Sigmoid colon (tissue), 7 donors: ENCODE results near the gene UBL4A. TPM values are rescaled to one million over a fixed set of nuclear protein-coding genes. Genes with fewer than 3 reads are reported as not detected.

Experiments
- DNase-seq: peaks from one replicate; pipeline ENCODE4 v3.0.0-alpha.2; 2019
- H3K27ac ChIP-seq, 4 donors: fragments of 200-600 bp; sonication (generic); one replicate each; pipeline ENCODE4 v1.5.1; 2016 to 2019; ENCODE audit warnings: mild to moderate bottlenecking in 1 of 4
- H3K27me3 ChIP-seq, 3 donors: fragments of 200-600 bp; sonication (generic); one replicate each; pipeline ENCODE4 v1.5.1; 2019; ENCODE audit warnings: mild to moderate bottlenecking in 1 of 3
- H3K36me3 ChIP-seq, 4 donors: fragments of 200-600 bp; sonication (generic); one replicate each; pipeline ENCODE4 v1.5.1; 2016 to 2019
- H3K4me1 ChIP-seq, 4 donors: fragments of 200-600 bp; sonication (generic); one replicate each; pipeline ENCODE4 v1.5.1; 2017 to 2019
- H3K4me3 ChIP-seq, 4 donors: fragments of 200-600 bp; sonication (generic); one replicate each; pipeline ENCODE4 v1.5.1; 2017 to 2019; ENCODE audit warnings: mild to moderate bottlenecking in 2 of 4, moderate library complexity in 1 of 4
- H3K9me3 ChIP-seq, 4 donors: fragments of 200-600 bp in 3 of 4; sonication (generic) in 3 of 4; one replicate each; pipeline versions ENCODE4 v1.5.1 to v1.6.1; 2013 to 2019
- EP300 ChIP-seq, 4 donors: sonication (generic); formaldehyde crosslinking; IDR thresholded peaks; one replicate each; pipeline ENCODE4 v1.6.1; 2017; ENCODE audit warnings: antibody characterized with exemption in 4 of 4
- POLR2A ChIP-seq, 2 donors: fragments of 450-650 bp; IDR thresholded peaks; one replicate each; pipeline ENCODE4 v1.6.1; 2016; ENCODE audit warnings: antibody characterized with exemption in 2 of 2, mild to moderate bottlenecking in 2 of 2, moderate library complexity in 2 of 2
- POLR2AphosphoS5 ChIP-seq, 4 donors: sonication (generic); formaldehyde crosslinking; IDR thresholded peaks; one replicate each; pipeline ENCODE4 v1.6.1; 2017; ENCODE audit warnings: antibody characterized with exemption in 4 of 4
- WGBS, 2 donors: extraction: QIAGEN DNeasy Blood & Tissue Kit; methylation state at CpG; one replicate each; pipeline ENCODE4 v1.1.7; 2013; 5-methylcytosine and 5-hydroxymethylcytosine counted together
- intact Hi-C: fragments of 100-400 bp; cut with DNase I; formaldehyde crosslinking; loops from one replicate; pipeline ENCODE4 v1.15.1; 2023
- polyA plus RNA-seq, 3 donors: library from polyadenylated mRNA; stranded (reverse); fragments of 200-250 nt; gene quantifications; one replicate each; pipeline ENCODE4 v1.2.3, GENCODE V29; 2013
- total RNA-seq, 4 donors: library from RNA; depleted of rRNA; stranded (reverse); fragments of >200 nt; gene quantifications; one replicate each; pipeline ENCODE4 v1.1.0, GENCODE V29; 2016
- TF ChIP-seq, protein P1 (sequence below), 4 experiments: fragments of 450-650 bp in 3 of 4; fragments of 200-600 bp in 1 of 4; IDR thresholded peaks; one replicate each; pipeline ENCODE4 v1.5.1; 2016 to 2019; ENCODE audit warnings: antibody characterized with exemption in 4 of 4, mild to moderate bottlenecking in 3 of 4, moderate library complexity in 2 of 4
- donor health status: healthy with polysubstance abuse.
- donor health status: Bipolar disorder and iron deficiency.
- donor health status: healthy.

UBL4A gene
- total and polyA plus RNA-seq, 7 donors = 31.6 to 51.0 (median 40.2) TPM

DNA sequence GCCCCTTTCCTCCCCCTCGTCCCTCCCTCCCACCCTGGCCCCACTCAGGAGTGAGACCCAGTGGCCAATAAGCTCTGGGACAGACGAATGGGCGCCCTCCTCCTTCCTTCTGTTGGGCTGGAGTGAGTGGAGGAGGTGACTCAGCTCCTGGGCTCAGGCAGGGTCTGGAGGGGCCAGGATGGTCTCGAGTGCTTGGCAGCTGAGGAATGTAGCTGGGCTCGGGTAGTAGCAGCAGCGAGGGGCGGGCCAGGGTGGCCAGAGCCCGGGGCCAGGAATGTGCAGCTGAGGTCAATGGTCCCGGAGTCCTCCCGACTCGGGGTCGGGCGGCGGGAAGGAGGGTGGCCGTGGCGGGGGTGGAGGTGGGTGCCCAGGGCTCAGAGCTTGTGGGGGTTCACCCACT lies 45.2 kb upstream of the UBL4A start:
- H3K27ac ChIP-seq = peak overlapping the region in 1 of 4 donors; percentile 30
- peaks cover 0 to 15% (median 8%) of the 10 kb centered on the region in 4 donors for H3K4me1 ChIP-seq
- no peaks in the 10 kb centered on the region for H3K9me3 ChIP-seq
- WGBS, 2 donors = 84% methylated on average over 16 of the region's 16 CpGs
- H3K27me3 ChIP-seq = no peaks in the 10 kb centered on the region
- TF ChIP-seq, protein P1, sequence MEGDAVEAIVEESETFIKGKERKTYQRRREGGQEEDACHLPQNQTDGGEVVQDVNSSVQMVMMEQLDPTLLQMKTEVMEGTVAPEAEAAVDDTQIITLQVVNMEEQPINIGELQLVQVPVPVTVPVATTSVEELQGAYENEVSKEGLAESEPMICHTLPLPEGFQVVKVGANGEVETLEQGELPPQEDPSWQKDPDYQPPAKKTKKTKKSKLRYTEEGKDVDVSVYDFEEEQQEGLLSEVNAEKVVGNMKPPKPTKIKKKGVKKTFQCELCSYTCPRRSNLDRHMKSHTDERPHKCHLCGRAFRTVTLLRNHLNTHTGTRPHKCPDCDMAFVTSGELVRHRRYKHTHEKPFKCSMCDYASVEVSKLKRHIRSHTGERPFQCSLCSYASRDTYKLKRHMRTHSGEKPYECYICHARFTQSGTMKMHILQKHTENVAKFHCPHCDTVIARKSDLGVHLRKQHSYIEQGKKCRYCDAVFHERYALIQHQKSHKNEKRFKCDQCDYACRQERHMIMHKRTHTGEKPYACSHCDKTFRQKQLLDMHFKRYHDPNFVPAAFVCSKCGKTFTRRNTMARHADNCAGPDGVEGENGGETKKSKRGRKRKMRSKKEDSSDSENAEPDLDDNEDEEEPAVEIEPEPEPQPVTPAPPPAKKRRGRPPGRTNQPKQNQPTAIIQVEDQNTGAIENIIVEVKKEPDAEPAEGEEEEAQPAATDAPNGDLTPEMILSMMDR (IDR thresholded peaks at IDR 0.05) = no peak
- TF ChIP-seq POLR2AphosphoS5 (IDR thresholded peaks at IDR 0.05) (no peak), EP300 (IDR thresholded peaks at IDR 0.05) (no peak), POLR2A (IDR thresholded peaks at IDR 0.05) (no peak)
- no peak for DNase-seq
- intact Hi-C loops = loop anchor here (5.0 kb wide), 1 partner anchor 44 kb away; the partner anchor contains the start of gene UBL4A
- H3K4me3 ChIP-seq = no peak overlapping the region
- peaks cover 0 to 13% (median 6%) of the 10 kb centered on the region in 4 donors for H3K36me3 ChIP-seq

DNA sequence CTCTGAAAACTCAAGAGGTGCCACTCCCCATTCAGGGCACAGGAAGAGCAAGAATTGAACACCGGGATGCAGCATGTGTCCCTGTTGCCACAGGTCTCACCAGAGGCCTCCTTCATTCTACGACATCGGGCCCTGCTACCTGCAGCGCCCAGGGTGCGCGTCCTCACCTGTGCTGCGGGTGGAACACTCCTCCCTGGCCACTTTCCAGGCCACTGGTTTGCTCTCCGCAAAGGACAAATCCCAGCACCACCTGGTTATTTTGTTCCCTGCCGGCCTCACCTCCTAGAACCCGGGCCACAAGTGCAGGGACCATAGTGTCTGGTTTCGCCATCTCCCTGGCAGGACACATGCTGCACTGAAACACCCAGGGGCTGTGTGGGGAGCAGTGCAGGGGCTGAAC lies 43.9 kb upstream of the UBL4A start:
- Histone ChIP-seq H3K4me1 (peaks cover 0 to 15% (median 8%) of the 10 kb centered on the region in 4 donors), H3K9me3 (no peaks in the 10 kb centered on the region), H3K27me3 (no peaks in the 10 kb centered on the region), H3K36me3 (peaks cover 0 to 13% (median 5%) of the 10 kb centered on the region in 4 donors), H3K4me3 (no peak overlapping the region), H3K27ac (no peak overlapping the region)
- 73 to 90% methylated on average over 11 of the region's 11 CpGs for WGBS, 2 donors
- TF ChIP-seq POLR2A (IDR thresholded peaks at IDR 0.05) = no peak
- TF ChIP-seq, protein P1 (IDR thresholded peaks at IDR 0.05) = no peak
- TF ChIP-seq EP300 (IDR thresholded peaks at IDR 0.05) = no peak
- no peak for TF ChIP-seq POLR2AphosphoS5 (IDR thresholded peaks at IDR 0.05)
- DNase-seq = no peak
- intact Hi-C loops = loop anchor here (5.0 kb wide), 1 partner anchor 43 kb away; the partner anchor contains the start of gene UBL4A

DNA sequence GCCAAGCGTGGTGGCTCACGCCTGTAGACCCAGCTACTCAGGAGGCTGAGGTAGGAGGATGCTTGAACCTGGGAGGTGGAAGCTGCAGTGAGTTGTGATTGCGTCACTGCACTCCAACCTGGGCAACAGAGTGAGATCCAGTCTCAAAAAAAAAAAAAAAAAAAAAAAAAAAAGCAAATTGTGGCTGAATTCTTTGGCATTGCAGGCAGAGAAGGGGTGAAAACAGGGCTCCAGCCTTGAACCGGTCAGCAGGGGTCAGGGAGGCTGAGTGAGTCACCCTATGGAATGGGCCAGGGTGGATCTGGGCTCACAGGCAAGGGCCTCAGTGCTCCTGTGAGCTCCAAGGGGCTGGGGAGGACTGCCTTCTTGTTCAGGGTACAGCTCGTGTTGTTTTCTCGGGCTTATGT lies 42.8 kb upstream of the UBL4A start:
- no peaks in the 10 kb centered on the region for H3K9me3 ChIP-seq
- TF ChIP-seq POLR2A (IDR thresholded peaks at IDR 0.05) = no peak
- TF ChIP-seq POLR2AphosphoS5 (IDR thresholded peaks at IDR 0.05) = no peak
- TF ChIP-seq, protein P1 (IDR thresholded peaks at IDR 0.05) = no peak
- TF ChIP-seq EP300 (IDR thresholded peaks at IDR 0.05) = no peak
- intact Hi-C loops = no loop called here
- no peak overlapping the region for H3K27ac ChIP-seq
- peaks cover 0 to 4% (median 0%) of the 10 kb centered on the region in 3 donors for H3K27me3 ChIP-seq
- peaks cover 0 to 11% (median 4%) of the 10 kb centered on the region in 4 donors for H3K4me1 ChIP-seq
- no peak for DNase-seq
- no peak overlapping the region for H3K4me3 ChIP-seq
- H3K36me3 ChIP-seq = peaks cover 0 to 13% (median 3%) of the 10 kb centered on the region in 4 donors
- WGBS, 2 donors = 91 to 93% methylated on average over 6 of the region's 6 CpGs

DNA sequence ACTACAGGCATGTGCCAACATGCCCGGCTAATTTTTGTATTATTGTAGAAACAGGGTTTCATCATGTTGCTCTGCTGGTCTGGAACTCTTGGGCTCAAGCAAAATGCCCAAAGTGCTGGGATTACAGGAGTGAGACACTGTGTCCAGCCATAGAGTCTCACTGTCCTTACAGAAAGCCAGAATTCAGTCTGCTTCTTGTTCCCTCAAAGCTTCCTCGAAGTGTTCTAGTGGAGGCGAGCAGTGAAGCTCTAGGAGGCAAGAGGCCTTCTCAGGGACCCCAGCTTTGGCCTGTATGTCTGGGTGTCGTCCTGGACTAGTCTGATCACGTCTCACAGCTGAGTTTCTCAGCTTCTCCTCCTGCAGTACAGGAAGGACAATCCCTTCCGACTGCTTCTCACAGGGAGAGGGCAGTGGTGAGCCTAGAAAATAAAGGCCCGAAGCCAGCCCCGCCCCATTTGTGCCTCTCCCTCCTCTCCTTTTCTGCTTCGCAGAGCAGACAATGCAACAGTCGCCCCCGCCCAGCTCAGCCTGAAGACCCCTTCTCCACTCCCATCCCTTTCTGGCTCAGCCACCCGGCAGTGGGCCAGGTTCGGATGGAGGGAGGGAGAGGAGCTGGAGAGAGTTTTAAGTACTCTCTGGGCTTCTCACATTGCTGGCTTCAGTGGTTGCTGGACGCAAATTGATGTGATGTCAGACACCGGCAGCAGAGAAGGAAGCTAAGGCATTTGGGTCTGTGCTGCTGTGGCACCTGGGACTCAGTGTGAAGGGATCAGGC lies 40.7 kb upstream of the UBL4A start:
- peak overlapping the region; percentile 70 to 77 (median 75) for H3K27ac ChIP-seq
- peaks cover 0 to 10% (median 4%) of the 10 kb centered on the region in 4 donors for H3K4me1 ChIP-seq
- H3K36me3 ChIP-seq = no peaks in the 10 kb centered on the region
- H3K9me3 ChIP-seq = no peaks in the 10 kb centered on the region
- intact Hi-C loops = no loop called here
- H3K4me3 ChIP-seq = peak overlapping the region in 3 of 4 donors; percentile 29 to 39 (median 37)
- TF ChIP-seq, protein P1 (IDR thresholded peaks at IDR 0.05) = peak; percentile 6 to 53 (median 48)
- no peak for TF ChIP-seq POLR2A (IDR thresholded peaks at IDR 0.05)
- TF ChIP-seq POLR2AphosphoS5 (IDR thresholded peaks at IDR 0.05) = peak in 3 of 4 donors; percentile 31 to 43 (median 36)
- TF ChIP-seq EP300 (IDR thresholded peaks at IDR 0.05) = no peak
- peak; percentile 91 for DNase-seq
- whole genome bisulfite sequencing, 2 donors = 4 to 6% methylated on average over 15 of the region's 15 CpGs
- H3K27me3 ChIP-seq = peaks cover 0 to 4% (median 0%) of the 10 kb centered on the region in 3 donors
